HG02798 (cell line): ENCODE results near the gene DENND2A.
"Not testable (repeated sequence)": the region's sequence is repeated elsewhere in the genome, so short reads cannot be mapped to it uniquely, and the experiment has no call there.

Experiments used
- ATAC-seq: cut with Tn5 transposase; IDR thresholded peaks from one replicate; pipeline ENCODE4 v1.9.1; 2021; ENCODE audit warnings: mild to moderate bottlenecking; ENCODE audit not compliant: unreplicated experiment, poor library complexity

DENND2A gene

GRCh38 chr7:140595468-140596092 is 45.0 kb downstream of the DENND2A start:
- no peak for ATAC-seq

GRCh38 chr7:140594131-140594691 is 46.4 kb downstream of the DENND2A start:
- ATAC-seq: no peak

- ATAC-seq: peak; percentile 54
These were observed 47.0 kb downstream of the DENND2A start for GRCh38 chr7:140593672-140593982.

GRCh38 chr7:140592964-140593671 is 47.5 kb downstream of the DENND2A start:
- no peak for ATAC-seq

GRCh38 chr7:140591180-140591902 is 49.3 kb downstream of the DENND2A start:
- no peak for ATAC-seq

- ATAC-seq: no peak
These were observed 53.4 kb downstream of the DENND2A start for GRCh38 chr7:140587243-140587642.

GRCh38 chr7:140586516-140586915 is 54.1 kb downstream of the DENND2A start:
- ATAC-seq: no peak

- no peak for ATAC-seq
These were observed 55.3 kb downstream of the DENND2A start for GRCh38 chr7:140585333-140585732.

GRCh38 chr7:140584195-140584851 is 56.3 kb downstream of the DENND2A start:
- no peak for ATAC-seq

- ATAC-seq: no peak
These were observed 59.2 kb downstream of the DENND2A start for GRCh38 chr7:140581411-140581810.

GRCh38 chr7:140577651-140578050 is 63.0 kb downstream of the DENND2A start:
- no peak for ATAC-seq

GRCh38 chr7:140576589-140576988 is 64.0 kb downstream of the DENND2A start:
- no peak for ATAC-seq

- ATAC-seq: no peak
These were observed 69.0 kb downstream of the DENND2A start for GRCh38 chr7:140571538-140572122.

GRCh38 chr7:140570120-140570519 is 70.5 kb downstream of the DENND2A start:
- ATAC-seq: no peak

- no peak for ATAC-seq
These were observed 72.4 kb downstream of the DENND2A start for GRCh38 chr7:140568021-140568813.

- ATAC-seq: not testable (repeated sequence)
These were observed 74.4 kb downstream of the DENND2A start for GRCh38 chr7:140566186-140566585.

- ATAC-seq: not testable (repeated sequence)
These were observed 74.9 kb downstream of the DENND2A start for GRCh38 chr7:140565761-140566160.

- ATAC-seq: no peak
These were observed 76.0 kb downstream of the DENND2A start for GRCh38 chr7:140564643-140565042.

GRCh38 chr7:140562926-140563481 is 77.6 kb downstream of the DENND2A start:
- ATAC-seq: no peak
